Neural progenitor cell (in vitro differentiated cells): Measurements from ENCODE around the gene KRTAP10-4.

ENCODE experiments used
- EZH2 ChIP-seq: fragments of 200-600 bp; sonication (generic); IDR thresholded peaks from 2 replicates; pipeline ENCODE4 v1.6.1; 2017; ENCODE audit warnings: antibody characterized with exemption, mild to moderate bottlenecking, moderate library complexity
- EZH2phosphoT487 ChIP-seq: fragments of 200-600 bp; sonication (generic); IDR thresholded peaks from 2 replicates; pipeline ENCODE4 v1.6.1; 2017; ENCODE audit warnings: antibody characterized with exemption
- TF ChIP-seq, protein P1 (sequence below): fragments of 200-600 bp; sonication (generic); IDR thresholded peaks from 2 replicates; pipeline ENCODE4 v1.5.1; 2017; ENCODE audit warnings: antibody characterized with exemption, mild to moderate bottlenecking

GRCh38 chr21:44585892-44586291 lies 12.4 kb downstream of the KRTAP10-4 start:
- TF ChIP-seq, protein P1, sequence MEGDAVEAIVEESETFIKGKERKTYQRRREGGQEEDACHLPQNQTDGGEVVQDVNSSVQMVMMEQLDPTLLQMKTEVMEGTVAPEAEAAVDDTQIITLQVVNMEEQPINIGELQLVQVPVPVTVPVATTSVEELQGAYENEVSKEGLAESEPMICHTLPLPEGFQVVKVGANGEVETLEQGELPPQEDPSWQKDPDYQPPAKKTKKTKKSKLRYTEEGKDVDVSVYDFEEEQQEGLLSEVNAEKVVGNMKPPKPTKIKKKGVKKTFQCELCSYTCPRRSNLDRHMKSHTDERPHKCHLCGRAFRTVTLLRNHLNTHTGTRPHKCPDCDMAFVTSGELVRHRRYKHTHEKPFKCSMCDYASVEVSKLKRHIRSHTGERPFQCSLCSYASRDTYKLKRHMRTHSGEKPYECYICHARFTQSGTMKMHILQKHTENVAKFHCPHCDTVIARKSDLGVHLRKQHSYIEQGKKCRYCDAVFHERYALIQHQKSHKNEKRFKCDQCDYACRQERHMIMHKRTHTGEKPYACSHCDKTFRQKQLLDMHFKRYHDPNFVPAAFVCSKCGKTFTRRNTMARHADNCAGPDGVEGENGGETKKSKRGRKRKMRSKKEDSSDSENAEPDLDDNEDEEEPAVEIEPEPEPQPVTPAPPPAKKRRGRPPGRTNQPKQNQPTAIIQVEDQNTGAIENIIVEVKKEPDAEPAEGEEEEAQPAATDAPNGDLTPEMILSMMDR: no peak
- TF ChIP-seq EZH2: no peak
- TF ChIP-seq EZH2phosphoT487: no peak
